OCI-M2 (cell line): ENCODE data around the gene RNF223.
"Not testable (repeated sequence)": the region's sequence is repeated elsewhere in the genome, so short reads cannot be mapped to it uniquely, and the experiment has no call there.

ENCODE experiments used
- DNase-seq: peaks from one replicate; lab custom pipeline; 2025; ENCODE audit not compliant: unreplicated experiment; lab: John Stamatoyannopoulos, UW

Gene RNF223

GRCh38 chr1:1031659-1032235, 42.4 kb downstream of the RNF223 start:
- DNase-seq, result no peak

- DNase-seq, result not testable (repeated sequence)
Measured at GRCh38 chr1:1030867-1031658, 43.0 kb downstream of the RNF223 start.

GRCh38 chr1:1027791-1028190, 46.3 kb downstream of the RNF223 start:
- no peak for DNase-seq

GRCh38 chr1:1026599-1027413, 47.3 kb downstream of the RNF223 start:
- no peak for DNase-seq

- DNase-seq, result no peak
Measured at GRCh38 chr1:1025730-1026129, 48.4 kb downstream of the RNF223 start.

GRCh38 chr1:1024771-1025699, 49.1 kb downstream of the RNF223 start:
- DNase-seq, result no peak

- no peak for DNase-seq
Measured at GRCh38 chr1:1024149-1024770, 49.8 kb downstream of the RNF223 start.

- no peak for DNase-seq
Measured at GRCh38 chr1:1023700-1024099, 50.4 kb downstream of the RNF223 start.

GRCh38 chr1:1022302-1023009, 51.6 kb downstream of the RNF223 start:
- DNase-seq, result no peak

GRCh38 chr1:1021920-1022259, 52.2 kb downstream of the RNF223 start:
- no peak for DNase-seq

- no peak for DNase-seq
Measured at GRCh38 chr1:1021010-1021919, 52.8 kb downstream of the RNF223 start.
